ENCODE results near the gene MPND. TPM values are rescaled to one million over a fixed set of nuclear protein-coding genes. Genes with fewer than 3 reads are reported as not detected.

The MPND gene
- total RNA-seq, 1 experiment from 2014 or later = 24.3 TPM

- peaks cover 6 to 15% of the 10 kb centered on the region in 2 experiments; a peak in 3 of 4 replicates for H3K4me1 ChIP-seq (ENCODE audit: control insufficient read depth in 1 of 2, insufficient read depth in 2 of 2, low read length in 2 of 2)
- DNase-seq (ENCODE audit: low read depth, low spot score) (no peak), ATAC-seq (no peak)
- no peaks in the 10 kb centered on the region for H4K20me1 ChIP-seq (ENCODE audit: insufficient read depth)
- no peaks in the 10 kb centered on the region for H3K9me3 ChIP-seq (ENCODE audit: control insufficient read depth in 1 of 2, insufficient read depth in 1 of 2, low read depth in 1 of 2, low read length in 2 of 2)
- no peak overlapping the region for H3K4me3 ChIP-seq (replicated peaks in 1 of 2; ENCODE audit: low read depth in 1 of 2, low read length in 2 of 2)
- peaks cover 7 to 11% of the 10 kb centered on the region in 2 experiments for H3K36me3 ChIP-seq (ENCODE audit: control insufficient read depth in 1 of 2, insufficient read depth in 2 of 2, low read length in 2 of 2)
- H2AFZ ChIP-seq (ENCODE audit: low read depth, low read length, poor library complexity, severe bottlenecking) = no peak overlapping the region
- H3K27me3 ChIP-seq (ENCODE audit: insufficient read depth, low read length) = no peaks in the 10 kb centered on the region
- no TSS peak for BruUV-seq (replicated peaks)
- H3K79me2 ChIP-seq (ENCODE audit: insufficient read depth, low read length) = no peaks in the 10 kb centered on the region
- RAD21 ChIA-PET (ENCODE audit: low non-redundant PET in 1 of 2, low total read pairs in 2 of 2, uncharacterized antibody in 2 of 2, unreplicated experiment in 2 of 2) = no interaction called here
- no peak overlapping the region for H3K27ac ChIP-seq (ENCODE audit: low read depth, low read length)
- no peaks in the 10 kb centered on the region for H3K9me2 ChIP-seq (ENCODE audit: insufficient read depth)
- POLR2A ChIA-PET = no interaction called here
- H3K4me2 ChIP-seq (ENCODE audit: low read length) = no peak overlapping the region
- no peak for TF ChIP-seq POLR2AphosphoS5 (IDR thresholded peaks at IDR 0.05; ENCODE audit: low read depth, low read length)
- no peak for TF ChIP-seq ZFX (IDR thresholded peaks at IDR 0.05)
- no peak for TF ChIP-seq ZBTB33 (IDR thresholded peaks at IDR 0.05; ENCODE audit: extremely low read depth, insufficient replicate concordance, low read length)
- no peak for TF ChIP-seq JUND (IDR thresholded peaks at IDR 0.05)
- TF ChIP-seq TCF7L2 (IDR thresholded peaks at IDR 0.05; ENCODE audit: borderline replicate concordance, extremely low read depth, insufficient read depth, insufficient read length) = no peak
- TF ChIP-seq SP1 (IDR thresholded peaks at IDR 0.05; ENCODE audit: low read depth) = no peak
- no peak for TF ChIP-seq YY1 (IDR thresholded peaks at IDR 0.05; ENCODE audit: extremely low read depth, insufficient replicate concordance, low read depth, low read length)
- no peak for TF ChIP-seq EZH2 (IDR thresholded peaks at IDR 0.05)
- no peak for TF ChIP-seq EZH2phosphoT487 (IDR thresholded peaks at IDR 0.05; ENCODE audit: borderline replicate concordance)
- TF ChIP-seq ZNF274 (IDR thresholded peaks at IDR 0.05; ENCODE audit: low read depth, low read length) = no peak
- TF ChIP-seq CEBPB (IDR thresholded peaks at IDR 0.05; ENCODE audit: low read depth) = no peak
- TF ChIP-seq RAD21 (IDR thresholded peaks at IDR 0.05; ENCODE audit: low read depth) = no peak
- TF ChIP-seq EGR1 (IDR thresholded peaks at IDR 0.05; ENCODE audit: low read depth) = no peak
- no peak for TF ChIP-seq CBX3 (IDR thresholded peaks at IDR 0.05; ENCODE audit: low read depth)
- TF ChIP-seq MAX (IDR thresholded peaks at IDR 0.05) = no peak
- TF ChIP-seq SRF (IDR thresholded peaks at IDR 0.05; ENCODE audit: low read depth) = no peak
- no peak for TF ChIP-seq FOSL1 (IDR thresholded peaks at IDR 0.05; ENCODE audit: low read depth)
- intact Hi-C loops (cut with micrococcal nuclease) = no loop called here
- no peak overlapping the region for H3K9ac ChIP-seq (ENCODE audit: low read length)
- CTCF ChIA-PET = interaction anchor here (1.0 to 2.2 kb wide), 3 partner anchors 45 to 90 kb away, joined by 3 to 8 read pairs (median 5); partner anchors contain the start of gene CHAF1A
Observed at GRCh38 chr19:4357095-4357797, 13.9 kb downstream of the MPND start.
